K562 (cell line): ENCODE data around the gene MRTFB. TPM values are rescaled to one million over a fixed set of nuclear protein-coding genes. Genes with fewer than 3 reads are reported as not detected.

Experiments used
- ATAC-seq: fragments of 200-7000 bp; cut with Tn5 transposase; 3 replicates; pipeline ENCODE4 v1.9.1; 2020; ENCODE audit warnings: moderate library complexity
- BruUV-seq: library from RNA; stranded (reverse); fragments of 400-500 nt; replicated peaks from 2 replicates; lab custom pipeline; 2021; lab: Mats Ljungman, UMichigan
- CTCF ChIA-PET: fragments of 300-600 bp; formaldehyde crosslinking; extraction: SDS; loops from one replicate; lab custom pipeline; 2021; ENCODE audit warnings: low intra/inter-chr PET ratio; lab: Yijun Ruan, JAX
- POLR2A ChIA-PET: fragments of 300-600, 350-650 bp; sonication (Branson Sonifier 250); formaldehyde crosslinking; extraction: SDS; loops from one replicate; lab custom pipeline; 2021; ENCODE audit warnings: antibody characterized with exemption, inconsistent platforms; lab: Yijun Ruan, JAX
- DNase-seq, 4 experiments: peaks; one replicate each; pipeline versions ENCODE4 v3.0.0 to v3.0.0-alpha.2; 2011 to 2018; ENCODE audit warnings: low spot score in 3 of 4, mixed read lengths in 3 of 4; ENCODE audit errors: extremely low read depth in 1 of 4
- FAIRE-seq: peaks from 2 replicates; lab custom pipeline; 2011; peaks lifted over from hg19 to GRCh38; lab: Jason Lieb, UNC
- H2AFZ ChIP-seq: 2 replicates; pipeline ENCODE4 v1.6.0; 2011; ENCODE audit warnings: low read depth, low read length, control low read depth, inconsistent platforms
- H3K27ac ChIP-seq: fragments of 200-600 bp; 3 replicates; pipeline ENCODE4 v1.8.0; 2011; ENCODE audit warnings: low read depth, mild to moderate bottlenecking, control low read depth, inconsistent platforms, low read length, moderate library complexity, mixed read lengths; ENCODE audit errors: extremely low read depth
- H3K27me3 ChIP-seq, 2 experiments: fragments of 300-600 bp in 1 of 2; 2 replicates in 1 of 2; 3 replicates in 1 of 2; pipeline versions ENCODE4 v1.6.0 to v1.8.0; 2011; ENCODE audit warnings: inconsistent platforms in 2 of 2, low read length in 2 of 2, mild to moderate bottlenecking in 1 of 2, mixed read lengths in 1 of 2, moderate library complexity in 1 of 2; ENCODE audit not compliant: control insufficient read depth in 2 of 2, insufficient read depth in 2 of 2
- H3K36me3 ChIP-seq: fragments of 300-600 bp; 3 replicates; pipeline ENCODE4 v1.8.0; 2011; ENCODE audit warnings: mild to moderate bottlenecking, low read length, inconsistent platforms; ENCODE audit not compliant: control insufficient read depth, insufficient read depth
- H3K4me1 ChIP-seq, 2 experiments: fragments of 200-600 bp in 1 of 2; replicated peaks in 1 of 2; 2 replicates in 1 of 2; 3 replicates in 1 of 2; pipeline versions ENCODE4 v1.5.1 to v1.8.0; 2011; ENCODE audit warnings: inconsistent platforms in 2 of 2, low read length in 2 of 2, mild to moderate bottlenecking in 1 of 2, mixed read lengths in 1 of 2, moderate library complexity in 1 of 2; ENCODE audit not compliant: control insufficient read depth in 2 of 2, insufficient read depth in 2 of 2
- H3K4me2 ChIP-seq: 2 replicates; pipeline ENCODE4 v1.6.1; 2011; ENCODE audit warnings: low read length, control low read depth, inconsistent platforms, mixed read lengths; ENCODE audit not compliant: insufficient read depth
- H3K4me3 ChIP-seq: fragments of 200-600 bp; sonication (generic), shearing (Covaris generic); 2 replicates; pipeline ENCODE4 v1.5.1; 2016; ENCODE audit warnings: control low read depth, inconsistent platforms
- H3K79me2 ChIP-seq: fragments of 200-600 bp; 3 replicates; pipeline ENCODE4 v1.8.0; 2011; ENCODE audit warnings: low read length, inconsistent platforms; ENCODE audit not compliant: control insufficient read depth, insufficient read depth
- H3K9ac ChIP-seq, 2 experiments: 2 replicates each; pipeline versions ENCODE4 v1.6.0 to v1.6.1; 2011; ENCODE audit warnings: low read depth in 2 of 2, low read length in 2 of 2, control low read depth in 1 of 2, inconsistent platforms in 1 of 2, mild to moderate bottlenecking in 1 of 2, mixed read lengths in 1 of 2; ENCODE audit not compliant: insufficient read depth in 1 of 2
- H3K9me1 ChIP-seq: one replicate; pipeline ENCODE4 v1.6.0; 2011; ENCODE audit warnings: inconsistent platforms, mild to moderate bottlenecking, low read length, moderate library complexity; ENCODE audit not compliant: control insufficient read depth, insufficient read depth
- H3K9me3 ChIP-seq: replicated peaks from 2 replicates; pipeline ENCODE4 v1.5.1; 2011; ENCODE audit warnings: low read depth, low read length, inconsistent platforms; ENCODE audit not compliant: control insufficient read depth, insufficient read depth
- H4K20me1 ChIP-seq: replicated peaks from 2 replicates; pipeline ENCODE4 v1.6.1; 2011; ENCODE audit warnings: low read length, inconsistent platforms, mixed read lengths; ENCODE audit not compliant: control insufficient read depth, insufficient read depth
- BCOR ChIP-seq: fragments of 450-650 bp; IDR thresholded peaks from 2 replicates; pipeline ENCODE4 v1.6.1; 2016
- KDM1A ChIP-seq, 2 experiments: fragments of 450-650 bp; IDR thresholded peaks; 2 replicates each; pipeline ENCODE4 v1.6.1; 2016; ENCODE audit warnings: mild to moderate bottlenecking in 2 of 2
- NEUROD1 ChIP-seq: fragments of 150-350 bp; IDR thresholded peaks from 2 replicates; pipeline ENCODE4 v1.6.1; 2014; ENCODE audit warnings: borderline replicate concordance, low read length, low read depth; ENCODE audit not compliant: partially characterized antibody
- PBX2 ChIP-seq, 2 experiments: IDR thresholded peaks in 1 of 2; conservative IDR thresholded peaks in 1 of 2; 2 replicates each; pipeline ENCODE4 v1.6.1; 2016; ENCODE audit warnings: low read depth in 2 of 2, mild to moderate bottlenecking in 1 of 2, missing compliant biosample characterization in 1 of 2, missing genetic modification characterization in 1 of 2, moderate library complexity in 1 of 2
- PHF20 ChIP-seq: fragments of 450-650 bp; IDR thresholded peaks from 2 replicates; pipeline ENCODE4 v1.6.1; 2018; ENCODE audit not compliant: partially characterized antibody
- POLR3G ChIP-seq: IDR thresholded peaks from 2 replicates; pipeline ENCODE4 v1.6.1; 2011; ENCODE audit not compliant: insufficient read length, insufficient replicate concordance; ENCODE audit errors: extremely low read depth
- PTRF ChIP-seq: fragments of 450-650 bp; IDR thresholded peaks from 2 replicates; pipeline ENCODE4 v1.6.1; 2016; ENCODE audit warnings: mild to moderate bottlenecking, missing genetic modification characterization, missing compliant biosample characterization
- RBM25 ChIP-seq: fragments of 200-400 bp; formaldehyde crosslinking; IDR thresholded peaks from 2 replicates; pipeline ENCODE4 v1.6.1; 2018; ENCODE audit warnings: low read length, low read depth, moderate library complexity; ENCODE audit not compliant: severe bottlenecking
- WGBS: fragments of 100-300 bp; shearing (Covaris generic); methylation state at CpG from one replicate; pipeline ENCODE4 v1.1.6; 2016; ENCODE audit warnings: low coverage, mixed read lengths; ENCODE audit not compliant: insufficient coverage; ENCODE audit errors: missing lambda C conversion rate; 5-methylcytosine and 5-hydroxymethylcytosine counted together
- in situ Hi-C: fragments of 300-500 bp; cut with MboI; formaldehyde crosslinking; loops from 4 replicates; pipeline ENCODE4 v1.15.0; 2018; ENCODE audit warnings: inconsistent platforms, mixed read lengths
- intact Hi-C: fragments of 100-400 bp; cut with micrococcal nuclease; formaldehyde crosslinking; loops from 2 replicates; pipeline ENCODE4 v1.14.2; 2022
- polyA plus RNA-seq, 8 experiments: library from polyadenylated mRNA; depleted of rRNA in 4 of 8; stranded (reverse) in 5 of 8; unstranded in 3 of 8; fragments of >200 nt; fragmentation: Nextera tagmentation in 2 of 8; fragmentation: Illumina TruSeq in 1 of 8; extraction: Ambion mirVana in 2 of 8; extraction: Trizol in 1 of 8; gene quantifications; 2 replicates each; pipeline versions ENCODE4 v1.2.1 to v1.2.3, GENCODE V29; 2011 to 2014; ENCODE audit warnings: inconsistent platforms in 1 of 8, missing spikeins in 1 of 8
- total RNA-seq, 7 experiments: library from RNA; depleted of rRNA in 6 of 7; stranded (reverse); fragments of >200 nt in 6 of 7; fragmentation: Illumina TruSeq in 2 of 7; extraction: Trizol in 2 of 7; gene quantifications; 2 replicates each; pipeline versions ENCODE4 v1.2.1 to v1.2.3, GENCODE V29; 2011 to 2021; ENCODE audit warnings: low replicate concordance in 1 of 7

The MRTFB gene
- total and polyA plus RNA-seq, 9 of the 15 experiments (the other 6 are each of a cell fraction or from before 2014, with no cell fraction given): 2.2 to 12.7 (median 7.0) TPM

GRCh38 chr16:14072360-14072759 lies 1.2 kb downstream of the MRTFB start:
- Histone ChIP-seq H4K20me1 (no peaks in the 10 kb centered on the region), H2AFZ (no peak overlapping the region), H3K9me3 (no peaks in the 10 kb centered on the region), H3K4me1 (peaks cover 7 to 12% of the 10 kb centered on the region in 2 experiments; a peak in 4 of 5 replicates), H3K36me3 (no peaks in the 10 kb centered on the region), H3K9me1 (no peaks in the 10 kb centered on the region), H3K27ac (no peak overlapping the region), H3K4me2 (peak overlapping the region; percentile 93), H3K79me2 (peaks cover 29% of the 10 kb centered on the region), H3K27me3 (no peaks in the 10 kb centered on the region), H3K9ac (no peak overlapping the region), H3K4me3 (no peak overlapping the region)
- no peak for FAIRE-seq
- DNase-seq: no peak
- TF ChIP-seq BCOR: peak; percentile 58
- no peak for TF ChIP-seq POLR3G
- TF ChIP-seq RBM25: peak; percentile 28
- TF ChIP-seq NEUROD1: no peak
- TF ChIP-seq KDM1A (IDR thresholded peaks at IDR 0.05): peak; percentile 30 to 55; a peak in 2 of 4 replicates
- TF ChIP-seq PTRF: no peak
- TF ChIP-seq PBX2 (CRISPR knock-in tag; IDR thresholded peaks at IDR 0.05; ENCODE audit: low read depth): no peak
- TF ChIP-seq PBX2 (tag; conservative IDR thresholded peaks at IDR 0.05; ENCODE audit: low read depth): no peak
- peak; percentile 41 for TF ChIP-seq PHF20
- ChIA-PET CTCF (no interaction called here), POLR2A (interaction anchor here (0.7 to 1.2 kb wide), 2 partner anchors 11 to 30 kb away, joined by 3 to 4 read pairs; no protein-coding TSS in a partner anchor)
- BruUV-seq: no TSS peak
- intact Hi-C loops (loop anchor here (10.0 kb wide), 1 partner anchor 112 kb away; no protein-coding TSS in a partner anchor), in situ Hi-C loops (no loop called here)
- no peak for ATAC-seq
- WGBS: 92% methylated on average over 6 of the region's 6 CpGs
